HG02938 (cell line): ENCODE measurements around the gene KIF1A.
"Not testable (repeated sequence)": the region's sequence is repeated elsewhere in the genome, so short reads cannot be mapped to it uniquely, and the experiment has no call there.

Experiments used
- ATAC-seq: cut with Tn5 transposase; IDR thresholded peaks from one replicate; pipeline ENCODE4 v1.9.1; 2021; ENCODE audit warnings: mild to moderate bottlenecking, moderate library complexity; ENCODE audit not compliant: unreplicated experiment

KIF1A gene

GRCh38 chr2:240687741-240688552 is 132.1 kb downstream of the KIF1A start:
- no peak for ATAC-seq

- ATAC-seq: no peak
These were observed 132.8 kb downstream of the KIF1A start for GRCh38 chr2:240687045-240687740.

- no peak for ATAC-seq
These were observed 133.6 kb downstream of the KIF1A start for GRCh38 chr2:240686460-240686859.

- ATAC-seq: no peak
These were observed 134.1 kb downstream of the KIF1A start for GRCh38 chr2:240685771-240686371.

GRCh38 chr2:240683980-240684728 is 135.9 kb downstream of the KIF1A start:
- ATAC-seq: not testable (repeated sequence)

GRCh38 chr2:240683329-240683979 is 136.6 kb downstream of the KIF1A start:
- ATAC-seq: not testable (repeated sequence)

- ATAC-seq: not testable (repeated sequence)
These were observed 137.4 kb downstream of the KIF1A start, which contains the start of gene AQP12B for GRCh38 chr2:240682431-240683224. Gene AQP12B (minus strand): TSS chr2:240682885. CDS start chr2:240682837, 48 bp downstream.

GRCh38 chr2:240680185-240680584 is 139.8 kb downstream of the KIF1A start:
- ATAC-seq: not testable (repeated sequence)

GRCh38 chr2:240678909-240679308 is 141.1 kb downstream of the KIF1A start:
- ATAC-seq: not testable (repeated sequence)

- not testable (repeated sequence) for ATAC-seq
These were observed 142.0 kb downstream of the KIF1A start for GRCh38 chr2:240678043-240678442.

- not testable (repeated sequence) for ATAC-seq
These were observed 144.7 kb downstream of the KIF1A start for GRCh38 chr2:240675345-240675744.

GRCh38 chr2:240674461-240675184 is 145.4 kb downstream of the KIF1A start:
- ATAC-seq: not testable (repeated sequence)

GRCh38 chr2:240672701-240673190 is 147.3 kb downstream of the KIF1A start:
- ATAC-seq: no peak

GRCh38 chr2:240672076-240672700 is 147.8 kb downstream of the KIF1A start:
- ATAC-seq: no peak

GRCh38 chr2:240670950-240671349 is 149.1 kb downstream of the KIF1A start:
- ATAC-seq: no peak

- no peak for ATAC-seq
These were observed 149.6 kb downstream of the KIF1A start for GRCh38 chr2:240670402-240670801.

GRCh38 chr2:240664622-240665021 is 155.4 kb downstream of the KIF1A start:
- no peak for ATAC-seq
